Hepatic stellate cell (primary cell): ENCODE measurements around the gene HCK.

Experiments used
- DNase-seq: peaks from one replicate; pipeline ENCODE4 v3.0.0; 2011; ENCODE audit warnings: low spot score

Gene HCK

DNA sequence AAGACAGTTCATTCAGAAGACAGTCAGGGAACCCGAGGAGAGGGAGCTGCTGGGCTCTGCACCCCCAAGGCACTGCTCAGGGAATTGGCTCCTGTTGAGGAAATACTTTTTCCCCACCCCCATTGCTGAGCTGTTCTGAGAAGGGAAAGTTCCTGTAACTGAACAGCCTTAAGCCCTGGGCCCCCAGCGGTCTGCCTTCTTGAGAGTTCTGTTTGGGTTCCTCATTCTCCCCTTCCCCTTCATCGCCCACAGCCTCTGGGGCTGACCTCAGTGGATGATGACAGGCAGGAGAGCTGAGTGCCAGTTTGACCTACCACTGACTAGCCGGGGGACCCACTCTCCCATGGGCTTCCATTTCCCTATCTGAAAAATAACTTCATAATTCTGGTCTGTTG, 10.7 kb downstream of the HCK start:
- no peak for DNase-seq

DNA sequence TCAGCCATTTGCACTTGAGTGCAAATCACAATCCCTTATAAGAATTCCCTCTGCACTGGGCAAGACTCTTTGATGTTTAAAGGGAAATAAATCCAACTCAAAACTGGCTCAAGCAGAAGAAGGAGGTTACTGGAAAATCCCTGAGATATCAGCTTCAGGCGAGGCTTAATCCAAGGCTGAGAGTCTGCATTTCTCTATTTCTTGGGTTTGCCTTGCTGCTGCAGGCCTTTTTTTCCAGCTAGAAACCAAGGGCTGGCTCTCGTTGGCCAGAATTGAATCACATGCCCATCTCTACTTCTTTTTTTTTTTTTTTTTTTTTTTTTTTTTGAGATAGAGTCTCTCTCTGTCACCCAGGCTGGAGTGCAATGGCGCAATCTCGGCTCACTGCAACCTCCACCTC, 11.7 kb downstream of the HCK start:
- DNase-seq: no peak

DNA sequence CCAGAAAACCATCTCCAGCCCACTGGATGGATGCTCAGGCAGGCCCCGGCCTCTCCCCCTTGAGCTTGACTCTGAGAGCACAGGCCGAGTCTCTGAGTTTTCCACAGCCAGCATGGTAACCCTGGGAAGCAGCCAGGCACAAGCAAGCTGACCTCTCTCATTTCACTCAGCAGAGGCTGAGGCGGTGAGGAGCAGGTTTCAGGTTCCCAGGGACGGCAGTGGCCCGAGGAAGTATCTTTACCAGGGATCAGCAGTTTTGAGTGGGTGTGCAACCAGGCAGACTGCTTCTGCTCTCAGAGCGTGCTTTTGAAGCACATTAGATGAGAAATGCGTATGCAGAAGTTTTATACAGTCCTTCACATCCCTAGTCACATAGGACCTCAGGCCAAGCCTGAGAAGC, 12.6 kb downstream of the HCK start:
- DNase-seq: no peak

DNA sequence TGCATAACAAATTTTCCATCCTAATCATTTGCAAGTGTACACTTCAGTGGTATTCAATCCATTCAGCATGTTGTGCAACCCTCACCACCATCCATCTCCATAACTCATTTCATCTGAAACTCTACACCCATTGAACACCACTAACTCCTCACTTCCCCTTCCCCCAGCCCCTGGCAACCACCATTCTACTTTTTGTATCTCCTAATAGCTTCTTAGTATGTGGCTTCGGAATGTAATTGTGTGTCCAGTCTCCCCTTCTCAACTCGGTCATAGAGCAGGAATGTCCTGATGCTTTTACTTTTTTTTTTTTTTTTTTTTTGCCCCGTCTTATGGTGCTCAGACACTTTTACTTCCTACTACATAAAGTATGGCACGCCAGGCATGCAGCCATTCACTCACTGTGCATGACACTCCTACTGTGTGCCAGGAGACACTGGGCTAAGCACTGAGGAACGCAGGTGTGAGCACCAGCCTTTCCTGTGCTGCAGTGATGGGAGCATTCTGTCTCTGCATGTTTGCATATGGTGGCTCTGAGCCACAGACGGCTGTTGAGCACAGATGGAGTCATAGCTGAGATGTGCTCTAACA, 15.3 kb downstream of the HCK start:
- DNase-seq: peak; percentile 74

DNA sequence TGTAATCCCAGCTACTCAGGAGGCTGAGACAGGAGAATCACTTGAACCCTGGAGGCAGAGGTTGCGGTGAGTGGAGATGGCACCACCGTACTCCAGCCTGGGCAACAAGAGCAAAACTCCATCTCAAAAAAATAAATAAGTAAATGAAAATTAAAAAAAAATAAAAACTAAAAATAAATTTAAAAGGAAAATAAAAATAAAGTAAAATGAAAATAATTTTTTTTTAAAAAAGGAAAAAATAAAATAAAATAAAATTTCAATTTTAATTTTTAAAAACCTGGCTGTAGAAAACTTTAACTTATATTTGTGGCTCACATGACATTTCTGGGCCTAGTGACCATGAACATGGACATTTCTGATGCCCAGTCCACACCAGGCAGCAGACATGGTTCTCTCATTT, 16.1 kb downstream of the HCK start:
- DNase-seq: no peak

DNA sequence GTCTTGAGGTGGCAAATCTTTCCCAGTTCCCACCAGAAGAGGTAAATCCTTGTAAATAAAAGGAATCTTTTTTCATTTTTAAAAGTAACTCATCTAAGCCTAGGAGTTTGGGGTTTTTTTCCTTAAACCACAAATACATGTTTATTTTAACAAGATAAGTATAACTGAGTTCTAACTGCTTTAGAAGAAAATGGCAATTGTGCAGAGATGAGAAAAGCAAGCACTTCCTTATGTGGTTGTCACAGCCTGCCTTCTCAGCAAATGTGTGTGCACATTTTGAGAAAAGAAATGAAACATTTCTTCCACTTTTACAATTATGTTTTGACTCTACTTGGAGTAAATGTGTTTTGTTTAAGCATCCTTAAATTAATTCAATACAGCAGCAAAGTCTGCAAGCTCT, 17.7 kb downstream of the HCK start:
- DNase-seq: no peak

DNA sequence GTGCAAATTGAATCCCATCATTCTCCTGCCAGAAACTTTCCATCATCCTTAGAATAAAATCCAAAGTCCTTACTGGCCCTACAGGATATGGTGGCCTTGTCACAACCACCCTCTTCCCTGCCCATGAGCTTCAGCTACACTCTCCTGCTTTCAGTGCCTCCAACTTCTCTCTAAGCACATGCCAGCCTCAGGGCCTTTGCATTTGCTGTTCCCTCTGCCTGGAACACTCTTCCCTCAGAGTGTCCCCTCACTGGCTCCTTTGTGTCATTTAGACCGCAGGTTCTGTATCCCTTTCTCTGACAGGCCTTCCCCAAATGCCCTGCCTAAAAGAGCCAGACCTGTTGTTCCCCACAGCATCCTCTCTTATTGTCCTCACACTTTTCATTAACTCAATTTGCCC, 18.2 kb downstream of the HCK start:
- no peak for DNase-seq

DNA sequence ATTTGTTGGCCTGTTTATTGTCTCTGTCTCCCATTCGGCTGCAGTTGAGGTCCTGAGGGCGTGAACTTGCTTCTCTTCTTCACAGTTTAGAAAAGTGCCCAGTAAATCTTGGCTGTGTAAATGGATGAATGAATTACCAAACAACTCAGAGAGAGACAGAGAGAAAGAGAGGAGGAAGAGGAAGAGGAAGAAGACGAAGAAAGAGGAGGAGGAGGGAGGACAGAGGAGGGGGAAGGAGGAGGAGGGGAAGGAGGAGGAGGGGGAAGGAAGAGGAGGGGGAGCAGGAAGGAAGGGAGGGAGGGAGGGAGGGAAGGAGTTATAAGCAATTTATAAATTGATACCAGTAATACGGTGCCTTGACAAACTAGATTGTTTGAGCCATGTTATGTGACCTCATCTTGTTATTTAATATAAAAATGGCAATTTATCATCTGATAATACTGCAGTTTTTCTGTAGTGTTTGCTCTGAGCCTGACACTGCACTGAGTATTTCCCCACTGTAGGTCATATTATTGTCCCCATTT, 18.7 kb downstream of the HCK start:
- no peak for DNase-seq

DNA sequence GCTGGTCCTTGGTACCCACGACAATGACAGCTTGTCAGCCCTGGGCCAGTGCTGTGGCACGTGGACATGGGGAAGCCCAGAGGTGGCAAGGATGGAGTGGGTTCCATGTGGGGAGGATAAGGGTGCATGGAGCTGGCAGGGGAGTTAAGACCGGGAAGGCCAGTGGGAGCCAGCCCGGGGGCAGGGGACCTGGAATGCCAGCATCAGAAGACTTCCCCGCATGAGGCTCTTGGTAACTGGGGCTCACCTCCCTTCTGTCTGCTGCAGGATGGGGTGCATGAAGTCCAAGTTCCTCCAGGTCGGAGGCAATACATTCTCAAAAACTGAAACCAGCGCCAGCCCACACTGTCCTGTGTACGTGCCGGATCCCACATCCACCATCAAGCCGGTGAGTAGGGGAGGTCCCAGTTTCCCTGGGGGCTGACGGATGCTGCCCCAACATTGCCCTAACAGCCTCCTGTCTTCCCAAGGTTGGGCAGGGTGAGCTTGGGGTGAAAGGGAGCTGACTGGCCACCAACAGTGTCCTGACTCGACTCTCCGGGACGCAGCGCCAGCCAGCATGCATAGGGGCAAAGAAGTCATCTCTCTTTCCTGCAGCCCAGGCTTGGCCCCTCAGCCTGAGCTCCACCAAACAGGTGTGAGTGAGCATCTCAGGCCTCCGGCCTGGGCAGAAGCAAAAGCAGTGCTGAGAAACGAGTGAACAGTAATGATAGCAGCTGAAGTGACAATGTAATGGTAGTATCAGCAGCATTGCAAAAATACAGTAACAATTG, 19.5 kb downstream of the HCK start:
- DNase-seq: no peak

DNA sequence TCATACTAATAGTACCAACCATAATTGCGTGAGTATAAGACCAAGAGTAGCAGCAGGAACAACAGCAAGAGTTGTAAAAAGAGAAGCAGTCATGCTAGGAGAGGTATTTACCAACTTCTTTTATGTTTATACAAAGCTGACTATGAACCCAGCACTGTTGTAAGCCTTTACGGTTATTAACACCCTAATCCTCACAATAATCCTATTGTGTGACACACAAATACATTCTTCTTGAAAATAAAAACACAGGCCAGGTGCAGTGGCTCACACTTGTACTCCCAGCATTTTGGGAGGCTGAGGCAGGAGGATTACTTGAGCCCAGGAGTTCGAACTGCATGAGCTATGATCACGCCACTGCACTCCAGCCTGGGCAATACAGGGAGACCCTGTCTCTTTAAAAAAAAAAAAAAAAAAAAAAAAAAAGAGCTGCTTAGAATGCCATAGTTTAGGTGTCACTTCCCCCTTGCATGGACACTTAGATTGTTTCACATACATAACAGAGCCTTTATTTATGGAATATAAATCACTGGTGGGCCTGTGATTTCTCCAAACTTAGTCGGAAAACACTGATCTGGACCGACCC, 20.2 kb downstream of the HCK start:
- no peak for DNase-seq

DNA sequence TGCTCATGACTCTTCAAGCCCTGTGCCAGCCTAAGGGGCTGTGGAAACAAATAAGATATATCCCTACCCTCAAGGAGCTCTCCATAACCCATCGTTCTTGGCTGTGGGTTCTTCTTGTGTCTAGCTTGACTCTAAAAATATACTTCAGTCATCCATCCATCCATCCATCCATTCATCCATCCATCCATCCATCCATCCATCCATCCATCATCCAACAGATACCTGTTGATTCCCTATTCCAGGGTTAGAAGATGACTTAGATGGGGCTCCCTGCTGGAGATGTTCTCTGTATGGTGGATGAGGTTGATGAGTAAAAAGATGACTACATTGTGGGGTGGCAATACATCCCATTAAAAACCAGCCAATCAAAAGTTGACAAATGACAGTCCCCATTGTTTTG, 23.5 kb downstream of the HCK start:
- no peak for DNase-seq

DNA sequence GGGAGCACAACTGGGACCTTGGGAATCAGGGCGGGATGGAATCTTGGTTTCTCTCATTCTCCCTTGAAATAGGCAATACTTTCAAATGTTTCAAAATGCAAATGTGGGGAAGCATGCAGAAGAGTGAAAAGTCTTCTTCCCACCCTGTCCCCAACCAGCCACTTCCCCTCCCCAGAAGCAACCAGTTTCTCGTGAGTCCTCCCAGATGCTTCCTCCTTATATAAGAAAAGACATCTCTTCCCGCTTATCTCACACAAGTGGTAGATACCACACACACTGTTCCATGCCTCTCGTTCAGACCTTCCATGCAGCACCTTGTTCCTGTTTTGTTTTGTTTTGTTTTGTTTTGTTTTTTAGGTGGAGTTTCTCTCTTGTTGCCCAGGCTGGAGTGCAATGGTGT, 25.1 kb downstream of the HCK start:
- no peak for DNase-seq

DNA sequence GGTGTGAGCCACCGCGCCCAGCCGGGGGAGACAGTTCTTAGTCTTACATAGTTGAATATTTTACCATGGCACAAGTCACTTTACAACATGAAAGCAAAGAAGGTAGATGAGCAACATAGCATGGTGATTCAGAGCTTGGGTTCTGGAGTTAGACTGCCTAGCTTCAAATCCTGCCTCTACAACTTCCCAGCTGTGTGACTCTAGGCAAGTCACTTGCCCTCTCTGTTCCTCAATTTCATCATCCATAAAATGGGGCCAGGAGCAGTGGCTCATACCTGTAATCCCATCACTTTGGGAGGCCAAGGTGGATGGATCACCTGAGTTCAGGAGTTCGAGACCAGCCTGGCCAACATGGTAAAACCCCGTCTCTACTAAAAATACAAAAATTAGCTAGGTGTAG, 26.3 kb downstream of the HCK start:
- DNase-seq: no peak

DNA sequence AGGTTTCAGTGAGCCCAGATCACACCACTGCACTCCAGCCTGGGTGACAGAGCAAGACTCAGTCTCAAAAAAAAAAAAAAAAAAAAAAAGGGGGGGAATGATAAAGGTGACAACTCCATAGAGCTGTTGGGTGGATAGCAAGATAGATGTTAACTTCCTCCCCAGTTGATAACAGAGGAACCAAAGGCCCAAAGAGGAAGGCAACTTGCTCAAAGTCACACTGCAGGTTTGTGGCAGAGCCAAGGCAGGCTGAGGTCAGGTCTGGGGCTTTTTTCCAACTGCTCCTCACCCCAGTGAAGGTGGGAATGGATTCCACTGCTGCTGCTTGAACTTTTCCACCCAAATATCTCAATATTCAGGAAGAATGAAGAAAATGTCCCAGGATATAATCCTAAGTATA, 26.7 kb downstream of the HCK start:
- DNase-seq: no peak

DNA sequence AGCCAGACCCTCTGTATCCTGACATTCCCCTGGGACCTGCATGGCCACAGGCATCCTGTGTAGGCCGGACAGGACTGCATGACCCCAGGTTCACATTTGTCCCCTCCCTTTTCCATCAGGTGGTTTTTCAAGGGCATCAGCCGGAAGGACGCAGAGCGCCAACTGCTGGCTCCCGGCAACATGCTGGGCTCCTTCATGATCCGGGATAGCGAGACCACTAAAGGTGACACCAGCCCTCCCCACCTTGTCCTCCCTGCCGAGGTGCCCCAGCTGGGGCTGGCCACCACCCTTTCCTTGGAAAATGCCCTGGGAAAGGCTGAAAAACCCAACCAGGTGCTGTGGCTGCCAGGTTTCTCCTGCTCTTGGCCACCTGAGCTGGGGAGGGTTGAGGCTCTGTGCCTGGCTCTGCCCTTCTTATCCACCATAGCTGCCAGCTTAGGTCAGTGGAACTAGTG, 27.6 kb downstream of the HCK start:
- DNase-seq: no peak

DNA sequence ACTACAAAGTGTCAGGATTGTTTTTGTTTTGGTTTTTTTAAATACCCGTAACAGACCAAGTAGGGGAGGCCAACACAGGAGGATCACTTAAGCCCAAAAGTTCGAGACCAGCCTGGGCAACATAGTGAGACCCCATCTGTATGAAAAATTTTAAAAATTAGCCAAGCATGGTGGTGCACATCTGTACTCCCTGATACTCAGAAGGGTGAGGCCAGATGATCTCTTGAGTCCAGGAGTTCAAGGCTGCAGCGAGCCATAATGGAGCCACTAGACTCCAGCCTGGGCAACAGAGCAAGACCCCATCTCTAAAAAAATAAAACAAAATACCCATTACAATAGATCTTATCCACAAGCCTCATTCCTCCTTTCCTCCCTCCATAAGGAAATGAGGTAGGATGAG, 28.7 kb downstream of the HCK start:
- DNase-seq: no peak

DNA sequence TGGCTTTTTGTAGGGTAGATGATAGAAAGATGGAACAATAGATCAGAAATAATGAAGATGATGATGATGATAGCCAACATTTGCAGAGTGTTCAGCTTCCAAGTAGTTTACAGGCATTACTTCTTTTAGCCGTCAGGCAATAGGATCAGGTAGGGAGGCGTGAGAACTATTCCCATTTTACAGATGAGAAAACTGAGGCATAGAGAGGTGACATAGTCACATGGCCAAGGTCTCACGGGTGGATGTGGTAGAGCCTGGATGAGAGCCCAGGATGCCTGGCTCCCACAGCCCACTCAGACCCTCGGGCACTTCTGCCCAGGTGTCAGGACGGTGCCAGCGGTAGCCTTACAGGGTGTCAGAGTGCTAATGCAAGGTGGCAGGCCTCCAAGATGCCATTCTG, 31.4 kb downstream of the HCK start:
- DNase-seq: no peak

DNA sequence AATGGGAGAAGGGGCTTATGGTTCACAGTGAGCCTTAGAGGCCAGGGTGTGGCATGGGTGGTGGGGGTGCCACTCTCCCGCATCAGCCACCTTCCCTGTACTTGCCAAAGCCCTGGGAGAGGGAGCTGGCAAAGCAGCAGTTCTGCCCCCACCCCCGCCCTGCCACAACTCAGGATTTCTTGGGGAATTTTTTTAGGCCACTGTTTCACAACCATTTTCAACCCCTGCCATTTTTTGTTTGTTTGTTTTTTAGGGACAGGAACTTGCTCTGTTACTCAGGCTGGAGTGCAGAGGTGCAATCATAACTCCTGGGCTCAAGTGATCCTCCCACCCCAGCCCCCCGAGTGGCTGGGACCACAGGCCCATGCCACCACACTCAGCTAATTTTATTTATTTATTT, 35.0 kb downstream of the HCK start:
- DNase-seq: no peak

DNA sequence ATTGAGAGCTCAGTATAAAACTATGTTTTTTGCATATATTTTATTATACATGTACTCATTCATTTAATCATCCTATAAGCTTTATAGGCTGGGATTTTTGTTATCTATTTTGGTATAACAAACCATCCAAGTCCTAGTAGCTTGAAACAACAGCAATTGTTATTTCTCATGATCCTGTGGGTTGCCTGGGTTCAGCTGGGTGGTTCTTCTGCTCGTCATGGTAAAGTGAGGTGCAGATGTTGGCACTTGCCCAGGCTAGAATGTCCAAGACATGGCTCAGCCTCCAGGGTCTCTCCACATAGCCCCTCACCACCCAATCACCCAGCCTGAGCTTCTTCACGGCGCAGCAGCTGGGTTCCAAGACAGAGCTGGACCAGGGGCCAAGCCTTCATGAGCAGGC, 36.7 kb downstream of the HCK start:
- DNase-seq: no peak

DNA sequence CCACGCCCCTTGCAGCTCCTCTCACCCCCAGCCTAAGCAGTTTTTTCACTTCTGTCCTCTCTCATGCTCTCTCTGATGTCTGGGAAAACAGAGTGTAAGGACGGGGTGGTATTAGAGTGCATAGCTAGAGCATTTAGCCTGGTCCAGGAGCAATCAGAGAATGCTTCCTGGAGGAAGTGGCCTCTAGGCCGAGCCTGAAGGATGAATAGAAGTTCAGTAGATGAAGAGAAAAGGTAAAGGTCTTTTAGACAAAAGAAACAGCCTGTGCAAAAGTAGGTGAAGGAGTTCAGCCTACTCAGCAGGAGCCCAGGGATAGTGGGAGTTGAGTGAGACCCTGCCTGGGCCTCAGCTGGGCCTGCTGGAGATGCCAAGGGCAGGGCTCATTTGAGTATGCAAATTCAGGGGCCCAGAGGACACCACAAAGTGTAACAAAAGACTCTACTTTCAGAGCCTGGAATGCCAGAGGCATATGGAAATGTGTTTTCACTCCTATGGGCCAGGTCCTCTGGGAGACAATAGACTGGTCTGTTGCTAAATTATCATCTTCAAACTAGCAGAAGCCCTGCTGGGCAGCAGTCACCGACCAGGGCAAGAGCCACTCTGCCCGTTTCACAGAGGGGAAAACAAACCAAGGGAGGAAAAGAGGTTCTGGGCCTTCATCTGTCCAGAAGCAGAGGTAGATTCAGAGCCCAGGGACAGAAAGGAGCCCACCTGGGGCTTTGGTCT, 37.8 kb downstream of the HCK start:
- no peak for DNase-seq

DNA sequence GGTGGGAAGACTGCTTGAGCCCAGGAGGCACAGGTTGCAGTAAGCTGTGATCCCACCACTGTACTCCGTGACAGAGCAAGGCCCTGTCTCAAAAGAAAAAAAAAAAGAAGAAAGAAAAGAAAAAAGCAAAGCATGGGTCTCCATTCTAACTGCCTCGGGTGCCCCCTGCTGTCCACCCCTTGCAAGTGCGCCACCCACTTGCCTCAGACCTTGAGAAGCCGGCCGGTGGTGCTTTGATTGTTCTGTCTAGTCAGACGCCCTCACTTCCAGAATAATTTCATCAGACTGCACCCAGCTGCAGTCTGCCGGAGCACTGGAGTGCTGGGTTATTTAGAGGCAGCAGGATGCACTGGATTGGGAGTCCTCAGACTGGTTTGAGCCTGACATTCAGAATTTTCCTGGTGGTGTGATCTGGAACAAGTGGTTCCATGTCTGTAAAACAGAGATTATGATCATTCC, 39.9 kb downstream of the HCK start:
- DNase-seq: peak; percentile 74

DNA sequence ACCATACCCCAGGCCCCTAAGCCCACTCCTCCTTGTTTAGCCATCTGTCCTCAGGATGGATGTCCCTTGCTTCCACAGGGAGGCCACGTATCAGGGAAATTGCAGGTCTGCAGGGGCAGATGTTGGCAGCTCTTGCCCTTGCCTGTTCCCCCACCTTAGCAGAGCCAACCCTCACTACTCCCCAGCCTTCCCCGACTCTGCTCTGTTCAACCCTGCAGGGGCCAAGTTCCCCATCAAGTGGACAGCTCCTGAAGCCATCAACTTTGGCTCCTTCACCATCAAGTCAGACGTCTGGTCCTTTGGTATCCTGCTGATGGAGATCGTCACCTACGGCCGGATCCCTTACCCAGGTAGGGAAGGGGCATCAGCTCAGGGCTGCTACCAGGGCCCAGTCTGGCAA, 46.7 kb downstream of the HCK start:
- DNase-seq: no peak
